Spleen (tissue), 11 donors: ENCODE measurements around the gene ASPDH. TPM values are rescaled to one million over a fixed set of nuclear protein-coding genes. Genes with fewer than 3 reads are reported as not detected.

Source experiments
- DNase-seq: peaks from one replicate; pipeline ENCODE4 v3.0.0-alpha.2; 2020
- H3K27ac ChIP-seq, 8 donors: fragments of 200-600 bp; sonication (generic) in 7 of 8; 1 replicate in 4 of 8; 2 replicates in 4 of 8; pipeline versions ENCODE4 v1.5.0 to v1.8.0; 2016 to 2021; ENCODE audit warnings: inconsistent platforms in 4 of 8, mild to moderate bottlenecking in 4 of 8, moderate library complexity in 1 of 8
- H3K27me3 ChIP-seq, 7 donors: fragments of 200-600 bp; sonication (generic) in 6 of 7; replicated peaks in 1 of 7; 1 replicate in 4 of 7; 2 replicates in 3 of 7; pipeline versions ENCODE4 v1.5.0 to v1.8.0; 2016 to 2021; ENCODE audit warnings: inconsistent platforms in 3 of 7, mild to moderate bottlenecking in 1 of 7
- H3K36me3 ChIP-seq, 6 donors: fragments of 200-600 bp; sonication (generic) in 5 of 6; 1 replicate in 4 of 6; 2 replicates in 2 of 6; pipeline versions ENCODE4 v1.5.0 to v1.8.0; 2016 to 2021; ENCODE audit warnings: inconsistent platforms in 2 of 6
- H3K4me1 ChIP-seq, 6 donors: fragments of 200-600 bp; sonication (generic) in 5 of 6; 1 replicate in 3 of 6; 2 replicates in 3 of 6; pipeline versions ENCODE4 v1.5.0 to v1.8.0; 2016 to 2021; ENCODE audit warnings: inconsistent platforms in 3 of 6
- H3K4me3 ChIP-seq, 8 donors: fragments of 200-600 bp; sonication (generic) in 7 of 8; 1 replicate in 4 of 8; 2 replicates in 4 of 8; pipeline versions ENCODE4 v1.5.0 to v1.8.0; 2016 to 2021; ENCODE audit warnings: inconsistent platforms in 4 of 8, mild to moderate bottlenecking in 4 of 8, moderate library complexity in 2 of 8
- H3K9me3 ChIP-seq, 8 donors: fragments of 200-600 bp; sonication (generic) in 7 of 8; 1 replicate in 4 of 8; 2 replicates in 4 of 8; pipeline versions ENCODE4 v1.5.0 to v1.8.0; 2016 to 2021; ENCODE audit warnings: inconsistent platforms in 4 of 8
- POLR2A ChIP-seq, 3 donors: fragments of 450-650 bp; IDR thresholded peaks; one replicate each; pipeline ENCODE4 v1.5.1; 2017; ENCODE audit warnings: antibody characterized with exemption in 3 of 3, mild to moderate bottlenecking in 1 of 3
- POLR2AphosphoS5 ChIP-seq, 3 donors: sonication (generic); formaldehyde crosslinking; IDR thresholded peaks; one replicate each; pipeline ENCODE4 v1.5.1; 2017; ENCODE audit warnings: antibody characterized with exemption in 3 of 3
- WGBS, 5 donors: extraction: QIAGEN DNeasy Blood & Tissue Kit in 3 of 5; methylation state at CpG; one replicate each; pipeline versions ENCODE4 v1.1.5 to v1.1.7; 2013 to 2018; 5-methylcytosine and 5-hydroxymethylcytosine counted together
- intact Hi-C: fragments of 100-400 bp; cut with DNase I; formaldehyde crosslinking; loops from one replicate; pipeline ENCODE4 v1.15.0; 2023; ENCODE audit warnings: low total_unique reads
- polyA plus RNA-seq, 3 donors: library from polyadenylated mRNA; stranded (reverse); fragments of 200-250 nt; gene quantifications; one replicate each; pipeline ENCODE4 v1.2.1, GENCODE V29; 2013
- total RNA-seq, 7 donors: library from RNA; depleted of rRNA in 3 of 7; stranded (reverse); fragments of >200 nt in 3 of 7; fragmentation: NEBNext Ultra II Directional in 4 of 7; extraction: Animal tissue kit (Norgen Biotek cat#: 25700) in 4 of 7; gene quantifications; one replicate each; pipeline versions ENCODE4 v1.1.0 to v1.2.1, GENCODE V29; 2016 to 2021
- TF ChIP-seq, protein P1 (sequence below), 11 experiments: fragments of 200-600 bp in 7 of 11; fragments of 450-650 bp in 4 of 11; sonication (generic) in 4 of 11; IDR thresholded peaks in 8 of 11; conservative IDR thresholded peaks in 3 of 11; 1 replicate in 7 of 11; 2 replicates in 4 of 11; pipeline versions ENCODE4 v1.4.0 to v1.8.0; 2016 to 2021; ENCODE audit warnings: antibody characterized with exemption in 11 of 11, inconsistent platforms in 4 of 11, mild to moderate bottlenecking in 1 of 11
- donor health status: healthy with polysubstance abuse.
- donor health status: DM: no; HTN: no; CAD: no; lungs with moderate emphysema.
- donor health status: DM: no; HTN: no; CAD: no.
- donor health status: Bipolar disorder and iron deficiency.
- donor health status: healthy.
- donor health status: DM: no; HTN: no; CAD: no.
- donor health status: DM: yes; HTN: yes; CAD: no.

ASPDH gene
- total and polyA plus RNA-seq, 10 donors: not detected

DNA sequence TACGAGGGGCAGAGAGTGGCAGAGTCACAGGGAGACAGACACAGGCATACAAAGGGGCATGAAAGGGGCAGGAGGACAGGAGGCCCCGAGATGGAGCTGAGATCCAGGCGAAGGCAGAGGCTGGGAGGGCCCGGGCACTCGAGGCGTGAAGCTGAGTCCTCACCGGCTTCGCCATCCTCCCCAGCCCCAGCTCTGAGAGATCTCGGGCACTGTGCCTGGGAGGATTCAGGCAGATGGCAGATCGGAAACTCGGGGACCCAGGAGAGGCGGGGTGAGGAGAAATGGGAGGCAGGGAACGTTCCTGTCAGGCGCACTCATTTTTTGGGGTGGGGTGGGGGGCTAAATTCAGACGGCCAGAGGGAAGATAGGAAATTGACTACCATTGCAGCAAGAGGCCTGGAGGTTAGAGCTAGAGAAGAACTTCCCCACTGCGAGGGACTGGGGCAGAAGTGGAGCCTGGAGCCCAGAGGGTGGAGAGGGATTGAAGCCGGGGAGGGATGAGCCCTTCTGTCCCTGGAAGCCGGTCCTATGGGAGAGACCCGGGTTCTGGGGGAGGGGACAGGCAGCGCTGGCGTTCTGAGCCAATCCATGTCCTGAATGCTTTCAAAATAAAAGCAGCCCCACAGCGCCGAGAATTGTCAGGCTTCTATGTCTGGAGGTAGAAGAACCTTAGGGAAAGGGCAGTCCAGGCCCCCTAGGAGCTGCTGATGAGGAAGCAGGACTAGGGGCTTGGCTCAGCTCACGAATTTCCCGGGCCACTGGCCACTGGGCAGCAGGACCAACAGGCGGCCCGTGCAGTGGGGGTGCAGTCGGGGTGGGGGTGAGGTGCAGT is 42.0 kb upstream of the ASPDH start:
- no peaks in the 10 kb centered on the region for H3K36me3 ChIP-seq
- TF ChIP-seq, protein P1, sequence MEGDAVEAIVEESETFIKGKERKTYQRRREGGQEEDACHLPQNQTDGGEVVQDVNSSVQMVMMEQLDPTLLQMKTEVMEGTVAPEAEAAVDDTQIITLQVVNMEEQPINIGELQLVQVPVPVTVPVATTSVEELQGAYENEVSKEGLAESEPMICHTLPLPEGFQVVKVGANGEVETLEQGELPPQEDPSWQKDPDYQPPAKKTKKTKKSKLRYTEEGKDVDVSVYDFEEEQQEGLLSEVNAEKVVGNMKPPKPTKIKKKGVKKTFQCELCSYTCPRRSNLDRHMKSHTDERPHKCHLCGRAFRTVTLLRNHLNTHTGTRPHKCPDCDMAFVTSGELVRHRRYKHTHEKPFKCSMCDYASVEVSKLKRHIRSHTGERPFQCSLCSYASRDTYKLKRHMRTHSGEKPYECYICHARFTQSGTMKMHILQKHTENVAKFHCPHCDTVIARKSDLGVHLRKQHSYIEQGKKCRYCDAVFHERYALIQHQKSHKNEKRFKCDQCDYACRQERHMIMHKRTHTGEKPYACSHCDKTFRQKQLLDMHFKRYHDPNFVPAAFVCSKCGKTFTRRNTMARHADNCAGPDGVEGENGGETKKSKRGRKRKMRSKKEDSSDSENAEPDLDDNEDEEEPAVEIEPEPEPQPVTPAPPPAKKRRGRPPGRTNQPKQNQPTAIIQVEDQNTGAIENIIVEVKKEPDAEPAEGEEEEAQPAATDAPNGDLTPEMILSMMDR (IDR thresholded peaks at IDR 0.05 in 8 of 11, conservative IDR thresholded peaks at IDR 0.05 in 3 of 11): no peak
- TF ChIP-seq POLR2A (IDR thresholded peaks at IDR 0.05): no peak
- no peak for DNase-seq
- intact Hi-C loops: no loop called here
- H3K4me3 ChIP-seq: peak overlapping the region in 5 of 8 donors; percentile 29 to 69 (median 39)
- peaks cover 0 to 99% (median 40%) of the 10 kb centered on the region in 7 donors for H3K27me3 ChIP-seq
- no peak overlapping the region for H3K27ac ChIP-seq
- no peaks in the 10 kb centered on the region for H3K9me3 ChIP-seq
- H3K4me1 ChIP-seq: peaks cover 0 to 14% (median 11%) of the 10 kb centered on the region in 6 donors
- WGBS, 5 donors: 35 to 44% (median 37%) methylated on average over 27 to 28 of the region's 28 CpGs

DNA sequence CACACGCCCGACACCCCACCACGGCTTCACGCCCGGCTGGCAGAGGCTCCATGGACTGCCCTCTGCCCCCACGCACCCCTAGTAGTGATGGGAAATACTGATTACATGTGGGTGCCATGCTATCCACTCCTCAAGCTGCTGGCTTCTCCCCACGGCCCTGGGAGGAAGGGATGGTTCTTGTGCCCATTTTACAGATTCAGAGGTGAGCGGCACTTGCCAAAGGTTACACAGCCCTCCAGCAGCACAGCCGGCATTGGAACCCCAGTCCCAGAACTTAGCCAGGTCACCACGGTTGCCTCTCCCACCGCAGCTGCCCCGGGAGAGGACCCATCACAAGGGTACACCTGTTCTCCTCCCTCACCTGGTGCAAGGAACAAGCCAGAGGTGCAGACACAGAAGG is 41.3 kb upstream of the ASPDH start:
- WGBS, 5 donors: 61 to 80% (median 74%) methylated on average over 6 to 12 of the region's 12 CpGs

DNA sequence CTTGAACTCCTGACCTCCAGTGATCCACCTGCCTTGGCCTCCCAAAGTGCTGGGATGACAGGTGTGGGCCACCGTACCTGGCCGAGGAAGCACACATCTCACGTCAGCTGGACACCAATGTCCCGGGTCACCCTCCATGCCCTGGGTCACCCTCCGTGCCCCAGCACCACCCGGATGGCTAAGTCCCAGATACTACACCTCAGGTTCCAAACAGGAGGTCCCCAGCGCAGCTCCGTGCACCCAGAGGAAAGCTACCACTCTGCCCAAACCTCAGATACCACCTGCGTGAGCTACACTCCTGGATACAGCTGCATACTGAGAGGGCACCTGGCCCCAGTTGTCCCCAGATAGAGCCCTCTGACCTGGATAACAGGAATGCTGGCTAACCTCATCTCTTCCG is 40.5 kb upstream of the ASPDH start:
- no peaks in the 10 kb centered on the region for H3K9me3 ChIP-seq
- no peaks in the 10 kb centered on the region for H3K36me3 ChIP-seq
- H3K27ac ChIP-seq: no peak overlapping the region
- DNase-seq: no peak
- peaks cover 0 to 14% (median 11%) of the 10 kb centered on the region in 6 donors for H3K4me1 ChIP-seq
- H3K27me3 ChIP-seq: peaks cover 0 to 99% (median 40%) of the 10 kb centered on the region in 7 donors
- no peak overlapping the region for H3K4me3 ChIP-seq
- TF ChIP-seq, protein P1 (IDR thresholded peaks at IDR 0.05 in 8 of 11, conservative IDR thresholded peaks at IDR 0.05 in 3 of 11): no peak
- no peak for TF ChIP-seq POLR2A (IDR thresholded peaks at IDR 0.05)
- intact Hi-C loops: no loop called here
- WGBS, 5 donors: 86 to 95% (median 92%) methylated on average over 10 of the region's 10 CpGs

More for the DNA sequence above, 41.3 kb upstream of the ASPDH start:
- Histone ChIP-seq H3K36me3 (no peaks in the 10 kb centered on the region), H3K9me3 (no peaks in the 10 kb centered on the region), H3K27me3 (peaks cover 0 to 98% (median 40%) of the 10 kb centered on the region in 7 donors), H3K4me3 (no peak overlapping the region), H3K4me1 (peaks cover 0 to 14% (median 11%) of the 10 kb centered on the region in 6 donors), H3K27ac (no peak overlapping the region)
- DNase-seq: no peak
- intact Hi-C loops: no loop called here
- TF ChIP-seq, protein P1 (IDR thresholded peaks at IDR 0.05 in 8 of 11, conservative IDR thresholded peaks at IDR 0.05 in 3 of 11): no peak
- TF ChIP-seq POLR2AphosphoS5 (IDR thresholded peaks at IDR 0.05) (no peak), POLR2A (IDR thresholded peaks at IDR 0.05) (no peak)

DNA sequence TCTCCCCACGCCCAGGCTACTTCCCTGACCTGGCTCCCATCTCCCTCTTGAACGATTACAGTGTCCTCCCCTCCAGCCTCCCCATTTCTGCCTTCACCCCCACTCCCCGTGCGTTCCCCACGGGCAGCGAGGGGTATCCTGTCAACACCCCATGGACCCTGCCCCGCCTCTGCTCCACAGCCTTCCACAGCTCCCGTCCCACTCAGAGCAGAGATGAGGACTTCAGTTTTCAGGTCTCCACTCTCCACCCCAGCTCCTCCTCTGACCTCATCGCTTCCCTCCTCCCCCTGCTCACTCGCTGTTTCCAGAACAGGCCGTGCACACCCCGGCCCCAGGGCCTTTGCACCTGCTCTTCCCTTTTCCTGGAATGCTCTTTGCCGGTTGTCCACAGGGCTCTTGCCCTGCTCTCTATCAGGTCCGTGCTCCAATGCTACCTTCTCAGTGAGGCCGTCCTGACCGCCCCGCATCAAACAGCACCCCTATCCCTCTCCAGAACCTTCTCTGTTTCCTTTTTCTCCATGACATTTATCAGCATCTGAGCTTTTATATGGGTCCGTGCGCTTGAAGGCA is 39.5 kb upstream of the ASPDH start:
- intact Hi-C loops: no loop called here
- Histone ChIP-seq H3K4me3 (no peak overlapping the region), H3K9me3 (no peaks in the 10 kb centered on the region), H3K4me1 (peaks cover 0 to 14% (median 11%) of the 10 kb centered on the region in 6 donors), H3K36me3 (no peaks in the 10 kb centered on the region), H3K27ac (no peak overlapping the region), H3K27me3 (peaks cover 0 to 99% (median 40%) of the 10 kb centered on the region in 7 donors)
- 76 to 83% (median 80%) methylated on average over 17 to 19 of the region's 19 CpGs for WGBS, 5 donors
- TF ChIP-seq POLR2AphosphoS5 (IDR thresholded peaks at IDR 0.05) (no peak), POLR2A (IDR thresholded peaks at IDR 0.05) (no peak)
- TF ChIP-seq, protein P1 (IDR thresholded peaks at IDR 0.05 in 8 of 11, conservative IDR thresholded peaks at IDR 0.05 in 3 of 11): no peak
- DNase-seq: no peak
